NCI-H187 treated with DMSO at 0.1 percent for 48 hours (cell line): ENCODE data around the gene PTPRH.
"Not testable (repeated sequence)": the region's sequence is repeated elsewhere in the genome, so short reads cannot be mapped to it uniquely, and the experiment has no call there.

Source experiments
- DNase-seq: peaks from one replicate; lab custom pipeline; 2025; lab: John Stamatoyannopoulos, UW

Gene PTPRH

GRCh38 chr19:55224679-55225414, 15.5 kb upstream of the PTPRH start:
- not testable (repeated sequence) for DNase-seq

DNA sequence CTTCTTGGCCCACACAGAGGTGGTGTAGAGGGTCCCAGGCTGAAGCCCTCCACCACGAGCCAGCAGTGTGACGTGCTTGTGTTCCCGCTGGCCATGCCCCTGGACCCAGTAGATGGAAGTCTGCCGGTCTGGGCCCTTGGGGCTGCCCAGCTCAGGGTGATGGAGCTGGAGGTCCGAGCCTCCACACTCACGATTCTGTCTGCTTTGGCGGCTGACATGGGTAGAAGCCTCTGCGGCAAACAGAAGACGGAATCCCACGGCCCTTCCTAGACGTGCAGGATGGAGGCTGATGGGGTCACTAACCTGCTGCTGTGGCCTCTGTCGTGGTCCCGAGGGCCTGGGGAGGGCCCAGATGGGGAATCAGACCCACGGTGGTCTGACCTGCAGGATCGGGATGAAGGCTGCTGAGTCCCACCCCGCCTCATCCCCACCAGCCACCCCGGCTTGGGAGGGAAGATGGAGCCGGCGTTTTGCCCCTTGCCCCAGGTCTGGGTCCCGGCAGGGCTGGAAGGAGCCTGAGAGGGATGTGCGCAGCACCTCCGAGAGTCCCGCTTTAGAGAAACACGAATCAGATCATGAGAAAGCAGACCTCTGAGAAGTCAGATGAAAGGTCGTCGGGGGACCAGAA, 14.9 kb upstream of the PTPRH start:
- DNase-seq: no peak

- DNase-seq: no peak
Measured at GRCh38 chr19:55223291-55224037, 14.2 kb upstream of the PTPRH start.

GRCh38 chr19:55220525-55220924, 11.2 kb upstream of the PTPRH start:
- no peak for DNase-seq

- peak; percentile 83 for DNase-seq
Measured at GRCh38 chr19:55216461-55217198, 7.3 kb upstream of the PTPRH start.

DNA sequence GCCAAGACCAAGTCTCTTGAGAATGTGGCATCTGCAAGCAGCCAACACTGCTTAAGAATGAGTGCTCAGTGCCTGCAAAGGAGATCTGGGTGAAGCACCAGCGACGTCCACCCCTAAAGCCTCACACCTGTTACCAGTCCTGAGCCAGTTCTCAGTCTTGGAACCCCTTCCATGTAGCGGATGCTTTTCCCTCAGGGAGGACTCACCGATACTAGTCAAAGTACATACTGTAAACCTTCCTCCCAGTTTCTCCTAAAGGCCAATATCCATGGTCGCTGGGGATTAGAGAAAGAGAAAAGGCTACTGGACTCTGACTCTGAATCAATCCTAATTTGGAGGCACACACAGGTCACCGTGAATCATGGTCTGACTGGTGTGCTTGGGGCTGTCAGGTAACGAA, 4.2 kb upstream of the PTPRH start:
- no peak for DNase-seq

DNA sequence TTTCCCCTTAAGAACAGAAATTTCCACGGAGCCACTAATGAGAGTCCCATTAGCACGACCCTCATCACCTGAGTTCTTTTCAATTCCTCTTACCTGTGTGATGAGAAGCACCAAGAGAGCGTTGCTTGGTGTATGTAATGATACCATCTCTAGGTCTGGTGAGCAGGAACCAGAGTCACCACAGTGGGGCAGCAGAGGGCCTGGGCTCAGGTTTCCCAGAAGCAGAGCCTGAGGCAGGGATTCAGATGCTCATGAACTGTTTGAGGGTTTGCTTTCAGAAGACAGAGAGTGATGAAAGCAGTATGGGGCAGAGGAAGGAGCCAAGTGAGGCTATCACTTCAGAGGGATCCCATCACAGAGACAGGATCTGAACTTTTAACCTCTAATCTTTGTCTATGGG, 3.1 kb upstream of the PTPRH start:
- DNase-seq: no peak

DNA sequence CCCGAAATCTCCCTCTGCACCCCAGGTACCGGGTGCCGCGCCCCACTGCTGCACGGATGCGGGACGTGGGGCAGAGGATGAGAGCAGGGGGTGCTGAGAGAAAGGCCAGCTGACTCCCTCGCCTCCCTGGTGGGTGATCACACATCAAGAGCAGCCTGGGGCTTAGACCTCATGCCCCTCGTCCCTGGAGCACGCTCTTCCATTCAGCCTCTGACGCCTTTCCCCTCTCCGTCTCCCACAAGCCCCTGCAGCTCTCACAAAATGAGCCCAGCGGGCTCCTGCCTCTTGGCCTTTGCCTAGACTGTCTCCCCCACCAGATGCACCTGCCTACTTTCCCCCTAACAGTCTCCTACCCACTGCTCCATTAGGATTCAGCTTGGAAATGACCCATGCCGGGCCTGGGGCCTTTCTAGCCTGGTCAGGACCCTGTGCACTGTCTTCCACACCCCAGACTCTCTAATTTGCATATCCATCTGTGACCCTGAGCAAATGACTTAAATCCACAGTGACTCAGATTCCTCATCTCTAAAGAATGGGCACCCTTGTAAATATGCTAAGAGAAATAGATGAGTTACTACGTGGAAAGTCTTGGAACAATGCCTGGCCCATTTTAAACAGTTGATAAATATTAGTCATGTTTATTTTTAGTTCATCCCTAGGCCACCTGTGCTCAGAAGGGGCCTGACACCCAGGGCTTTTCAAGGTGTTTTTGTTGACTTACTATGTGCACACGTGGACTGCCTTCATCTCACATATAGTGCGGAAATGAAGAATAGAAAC, 582 bp upstream of the PTPRH start:
- no peak for DNase-seq

- no peak for DNase-seq
Measured at GRCh38 chr19:55206664-55207500, 2.4 kb downstream of the PTPRH start.

DNA sequence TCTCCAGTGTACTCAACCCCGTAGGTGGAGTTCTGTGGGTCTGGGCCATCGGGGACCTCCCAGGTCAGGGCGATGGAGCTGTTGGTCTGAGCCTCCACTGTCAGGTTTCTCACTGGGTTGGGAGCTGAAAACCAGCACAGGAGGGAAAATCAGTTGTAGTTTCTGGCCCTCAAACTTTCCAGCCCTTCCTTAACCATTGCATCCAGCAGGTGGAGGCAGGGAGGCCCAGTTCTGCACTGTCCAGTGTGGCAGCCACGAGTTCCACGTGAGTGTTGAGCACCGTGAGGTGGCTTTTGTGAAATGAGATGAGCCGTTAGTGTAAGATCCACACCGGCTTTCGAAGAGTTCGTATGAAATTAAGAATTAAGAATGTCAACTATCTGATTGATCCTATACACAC, 7.1 kb downstream of the PTPRH start:
- DNase-seq: not testable (repeated sequence)

DNA sequence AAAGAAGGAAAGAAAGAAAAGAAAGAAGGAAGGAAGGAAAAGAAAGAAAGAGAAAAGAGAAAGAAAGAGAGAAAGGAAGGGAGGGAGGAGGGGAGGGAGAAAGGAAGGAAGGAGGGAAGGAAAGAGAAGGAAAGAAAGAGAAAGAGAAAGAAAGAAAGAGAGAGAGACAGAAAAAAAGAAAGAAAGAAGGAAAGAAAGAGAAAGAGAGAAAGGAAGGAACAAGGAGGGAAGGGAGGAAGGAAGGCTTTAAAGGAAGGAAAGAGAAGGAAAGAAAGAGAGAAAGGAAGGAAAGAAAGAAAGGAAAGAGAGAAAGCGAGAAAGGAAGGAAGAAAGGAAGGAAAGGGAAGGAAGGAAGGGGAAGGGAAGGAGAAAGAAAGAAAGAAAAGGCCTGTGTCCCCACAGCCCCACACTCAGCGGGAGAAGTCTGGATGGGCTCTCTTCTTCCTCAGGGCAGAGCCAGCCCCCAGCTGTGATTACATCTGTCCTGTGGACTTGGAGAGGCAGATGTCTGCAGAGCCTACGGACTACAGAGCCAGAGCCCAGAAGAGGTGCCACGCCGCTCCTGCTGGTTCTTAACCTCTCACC, 9.6 kb downstream of the PTPRH start:
- DNase-seq: no peak

- no peak for DNase-seq
Measured at GRCh38 chr19:55198651-55199050, 10.7 kb downstream of the PTPRH start.

- no peak for DNase-seq
Measured at GRCh38 chr19:55197528-55197927, 11.8 kb downstream of the PTPRH start.

GRCh38 chr19:55196803-55197202, 12.5 kb downstream of the PTPRH start:
- DNase-seq: no peak

DNA sequence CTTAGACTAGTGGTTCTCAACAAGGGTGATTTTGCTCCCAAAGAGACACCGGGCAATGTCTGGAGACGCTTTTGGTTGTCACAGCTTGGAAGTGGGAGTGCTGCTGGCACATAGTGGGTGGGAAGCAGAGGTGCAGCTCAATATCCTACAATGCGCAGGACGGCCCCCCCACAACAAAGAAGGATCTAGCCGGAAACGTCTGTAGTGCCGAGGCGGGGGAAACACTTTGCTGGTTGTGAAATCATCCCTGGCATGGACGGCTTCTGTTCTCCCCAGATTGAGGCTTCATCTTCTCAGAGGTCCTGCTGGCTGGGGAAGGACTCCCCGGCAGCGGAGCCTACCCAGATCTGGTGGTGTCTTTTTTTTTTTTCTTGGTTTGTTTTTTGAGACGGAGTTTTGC, 15.8 kb downstream of the PTPRH start:
- DNase-seq: no peak

- DNase-seq: no peak
Measured at GRCh38 chr19:55189403-55189835, 19.9 kb downstream of the PTPRH start.

DNA sequence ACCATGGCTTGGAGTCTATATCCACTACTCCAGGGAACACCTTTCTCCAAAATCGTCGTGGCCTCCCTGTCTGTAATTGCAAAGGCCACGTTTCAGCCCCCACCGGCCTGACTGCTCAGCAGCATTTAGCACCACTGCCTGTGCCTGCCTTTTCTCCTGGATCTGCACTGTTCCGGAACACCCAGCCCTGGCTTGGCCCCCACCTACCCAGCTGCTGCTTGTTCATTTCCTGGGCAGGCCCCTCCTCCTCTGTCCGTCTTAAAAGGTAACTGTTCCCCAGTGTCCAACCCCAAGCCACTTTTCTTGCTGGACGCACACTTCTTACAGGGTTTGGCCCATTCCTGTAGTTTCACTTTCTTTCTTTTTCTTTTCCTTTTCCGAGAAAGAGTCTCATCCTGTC, 20.7 kb downstream of the PTPRH start:
- DNase-seq: no peak

DNA sequence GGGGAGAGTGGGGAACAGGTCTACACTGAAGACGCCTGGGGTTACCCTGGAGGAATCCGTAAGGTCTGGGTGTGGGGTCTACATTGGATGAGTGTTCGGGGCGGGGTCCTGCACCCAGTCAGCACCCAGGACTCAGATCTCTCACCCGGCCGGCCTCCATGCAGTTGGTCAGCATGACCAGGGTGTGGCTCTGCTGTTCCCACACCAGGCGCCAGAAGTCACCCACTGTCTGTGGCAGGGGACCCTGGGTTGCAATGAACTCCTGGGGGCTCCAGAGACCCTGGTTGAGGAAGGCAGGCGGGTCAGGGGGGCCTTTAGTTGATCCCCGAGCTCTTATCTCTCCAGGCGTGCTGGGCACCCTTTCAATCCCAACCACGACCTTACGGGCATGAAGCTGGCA, 23.2 kb downstream of the PTPRH start:
- DNase-seq: no peak

DNA sequence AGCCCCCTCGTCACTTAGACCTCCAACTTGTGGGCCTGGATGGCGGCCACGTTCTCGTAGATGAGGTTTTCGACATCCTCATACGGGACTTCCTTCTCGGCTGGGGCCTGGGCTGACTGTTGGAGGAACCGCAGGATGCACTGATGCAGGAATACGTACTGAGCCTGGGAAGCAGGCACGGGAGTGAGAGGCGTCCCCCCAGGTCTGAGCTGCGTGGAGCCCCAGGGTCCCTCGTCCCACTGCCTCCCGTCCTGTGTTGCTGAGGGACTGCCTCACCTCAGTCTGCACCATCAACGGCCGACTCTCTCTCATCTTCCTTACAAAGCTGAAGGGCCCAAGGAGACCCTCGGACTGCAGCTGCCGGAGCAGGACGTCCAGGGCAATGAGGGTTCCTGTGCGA, 27.6 kb downstream of the PTPRH start:
- DNase-seq: no peak
